Right lung (tissue), 5 donors: Measurements from ENCODE around the gene PMEL. TPM values are rescaled to one million over a fixed set of nuclear protein-coding genes. Genes with fewer than 3 reads are reported as not detected.
"Not testable (repeated sequence)": the region's sequence is repeated elsewhere in the genome, so short reads cannot be mapped to it uniquely, and the experiment has no call there.

Experiments
- DNase-seq, 2 donors: peaks; one replicate each; pipeline ENCODE4 v3.0.0-alpha.2; 2013
- polyA plus RNA-seq, 5 donors: library from polyadenylated mRNA; unstranded; fragments of 120-200 nt; gene quantifications; one replicate each; pipeline versions ENCODE4 v1.2.1 to v1.2.3, GENCODE V29; 2013; ENCODE audit warnings: inconsistent platforms in 1 of 5, low replicate concordance in 1 of 5; ENCODE audit not compliant: insufficient read length in 5 of 5, insufficient read depth in 1 of 5

Gene PMEL
- polyA plus RNA-seq, 5 donors, result 2.0 to 2.7 (median 2.4) TPM

DNA sequence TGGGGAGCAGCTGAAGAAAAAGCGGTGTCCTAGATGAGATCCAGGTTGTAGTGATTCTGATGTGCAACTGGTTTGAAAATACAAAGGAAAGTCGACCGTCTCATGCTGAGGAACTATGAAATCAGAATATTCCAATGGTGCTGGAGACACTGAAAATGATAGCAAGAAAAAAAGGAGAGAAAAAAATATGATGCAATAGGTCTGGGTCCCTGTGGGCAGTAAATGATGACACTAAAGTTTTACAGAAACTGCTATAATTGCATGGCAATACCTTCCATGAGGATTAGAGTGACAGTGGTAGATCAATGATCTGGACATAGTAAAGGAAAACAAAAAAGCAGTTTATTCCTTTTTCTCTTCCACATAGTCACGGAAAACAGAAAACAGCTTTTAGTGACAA is 40.5 kb downstream of the PMEL start:
- no peak for DNase-seq

DNA sequence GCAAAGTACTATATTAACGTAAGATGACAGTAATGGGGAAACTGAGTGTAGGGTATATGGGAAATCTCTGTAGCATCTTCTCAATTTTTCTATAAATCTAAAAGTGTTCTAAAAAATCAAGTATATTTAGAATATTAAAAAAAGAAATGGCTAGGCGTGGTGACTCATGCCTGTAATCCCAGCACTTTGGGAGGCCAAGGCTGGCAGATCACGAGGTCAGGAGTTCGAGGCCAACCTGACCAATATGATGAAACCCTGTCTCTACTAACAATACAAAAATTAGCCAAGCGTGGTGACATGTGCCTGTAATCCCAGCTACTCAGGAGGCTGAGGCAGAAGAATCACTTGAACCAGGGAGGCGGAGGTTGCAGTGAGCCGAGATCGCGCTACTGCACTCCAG is 42.2 kb downstream of the PMEL start:
- not testable (repeated sequence) for DNase-seq

DNA sequence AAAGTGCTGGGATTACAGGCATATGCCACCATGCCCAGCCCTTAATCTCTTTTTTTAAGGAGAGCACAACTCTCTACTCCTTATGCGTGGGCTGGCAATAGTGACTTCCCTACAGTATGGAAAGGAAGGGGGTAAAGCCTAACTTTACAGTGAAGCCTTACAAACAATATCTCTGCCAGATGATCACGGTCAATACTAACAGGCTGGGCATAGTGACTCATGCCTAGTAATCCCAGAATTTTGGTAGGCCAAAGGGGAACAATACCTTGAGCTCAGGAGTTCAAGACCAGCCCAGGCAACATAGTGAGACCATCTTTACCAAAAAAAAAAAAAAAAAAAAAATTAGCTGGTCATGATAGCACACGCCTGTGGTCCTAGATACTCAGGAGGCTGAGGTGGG is 43.7 kb downstream of the PMEL start:
- no peak for DNase-seq

DNA sequence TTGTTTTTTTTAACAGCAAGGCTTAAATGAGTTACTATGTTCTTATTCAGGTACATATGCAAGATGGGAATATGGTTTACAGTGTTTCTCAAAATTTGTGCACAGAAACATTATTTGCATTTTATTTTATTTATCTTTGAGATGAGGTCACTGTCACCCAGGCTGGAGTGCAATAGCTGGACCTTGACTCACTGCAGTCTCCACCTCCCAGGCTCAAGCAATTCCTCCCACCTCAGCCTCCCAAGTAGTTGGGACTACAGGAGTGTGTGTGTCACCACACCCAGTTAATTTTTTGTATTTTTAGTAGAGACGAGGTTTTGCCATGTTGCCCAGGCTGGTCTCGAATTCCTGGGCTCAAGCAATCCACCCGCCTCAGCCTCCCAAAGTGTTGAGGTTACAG is 46.8 kb downstream of the PMEL start:
- not testable (repeated sequence) for DNase-seq

DNA sequence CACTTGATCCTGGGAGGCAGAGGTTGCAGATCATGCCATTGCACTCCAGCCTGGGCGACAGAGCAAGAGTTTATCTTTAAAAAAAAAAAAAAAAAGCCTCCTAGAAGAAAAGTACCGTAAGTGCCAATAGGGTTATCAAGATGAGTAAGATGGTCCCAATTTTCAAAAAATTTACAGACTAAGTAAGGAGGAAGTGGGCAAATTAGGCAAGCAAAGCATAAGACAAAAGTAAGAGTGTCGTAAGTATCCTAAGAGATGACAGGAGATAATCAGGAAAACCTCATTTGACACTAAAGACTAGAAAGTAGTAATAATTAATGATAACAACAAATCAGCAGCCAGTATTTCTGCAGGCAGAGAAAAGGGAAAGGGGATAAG is 50.4 kb downstream of the PMEL start:
- DNase-seq, result no peak

DNA sequence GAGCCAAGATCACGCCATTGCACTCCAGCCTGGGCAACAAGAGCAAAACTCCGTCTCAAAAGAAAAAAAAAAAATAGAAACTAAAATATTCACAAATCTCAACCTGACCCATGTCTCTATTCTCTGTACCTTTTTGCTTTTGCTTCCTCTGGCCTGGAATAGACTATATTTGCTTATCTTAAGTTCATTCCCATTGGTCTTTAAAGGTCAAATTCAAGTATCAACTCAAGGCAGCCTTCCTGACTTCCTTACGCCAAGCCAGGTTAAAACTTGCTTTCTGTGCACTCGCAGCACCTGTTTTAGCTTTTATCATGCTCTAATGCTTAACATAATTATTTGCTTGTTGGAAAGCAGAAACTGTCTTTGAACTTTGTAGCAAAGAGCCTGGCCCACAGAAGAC is 52.9 kb downstream of the PMEL start:
- DNase-seq, result no peak

DNA sequence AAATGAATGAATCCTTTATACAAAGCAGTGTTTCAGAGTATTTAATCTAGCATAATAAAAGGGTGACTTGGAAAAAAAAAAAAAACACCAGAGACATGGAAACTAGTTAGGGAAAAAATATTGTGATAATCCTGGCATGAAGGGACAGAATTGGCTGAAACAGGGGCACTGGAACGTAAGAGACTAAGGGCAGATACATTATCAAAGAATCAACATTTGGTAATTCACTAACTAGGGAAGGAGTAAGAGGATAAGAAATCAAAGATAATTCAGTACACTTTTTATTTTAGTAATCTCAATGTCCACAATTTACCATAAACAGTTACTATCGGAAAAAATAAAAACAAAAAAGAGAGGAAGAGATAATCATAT is 56.3 kb downstream of the PMEL start:
- DNase-seq, result no peak

DNA sequence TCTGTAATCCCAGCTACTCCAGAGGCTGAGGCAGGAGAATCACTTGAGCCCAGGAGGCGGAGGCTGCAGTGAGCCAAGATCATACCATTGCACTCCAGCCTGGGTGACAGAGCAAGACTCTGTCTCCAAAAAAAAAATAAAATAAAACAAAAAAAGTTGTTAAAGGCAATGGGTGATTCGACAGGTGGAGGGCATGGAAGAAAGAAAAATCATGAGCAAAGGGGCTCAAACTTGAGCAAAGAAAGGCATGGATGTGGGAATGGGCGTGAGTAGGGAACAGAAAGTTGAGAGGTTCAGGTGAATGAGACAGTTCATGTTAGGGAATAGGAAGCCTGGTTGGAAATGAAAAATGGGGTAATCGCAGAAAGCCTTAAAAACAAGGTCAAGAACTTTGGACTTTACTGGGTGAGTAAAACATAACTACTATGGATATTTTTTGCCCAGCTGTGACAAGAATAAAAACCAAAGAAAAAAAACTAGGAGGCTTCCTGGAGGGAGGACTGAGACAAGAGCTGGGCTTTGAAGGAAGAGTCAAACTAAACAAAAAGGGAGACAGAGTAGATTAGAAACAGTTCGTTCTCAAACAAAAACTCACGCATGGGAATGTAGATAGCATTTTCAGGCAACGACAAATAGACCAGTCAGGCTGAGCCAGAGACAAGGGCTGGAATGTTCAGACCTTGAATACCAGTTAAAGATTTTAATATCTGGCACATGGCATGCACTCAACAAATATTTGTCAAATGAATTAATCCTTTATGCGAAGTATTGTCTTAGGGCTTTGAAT is 56.9 kb downstream of the PMEL start:
- no peak for DNase-seq

DNA sequence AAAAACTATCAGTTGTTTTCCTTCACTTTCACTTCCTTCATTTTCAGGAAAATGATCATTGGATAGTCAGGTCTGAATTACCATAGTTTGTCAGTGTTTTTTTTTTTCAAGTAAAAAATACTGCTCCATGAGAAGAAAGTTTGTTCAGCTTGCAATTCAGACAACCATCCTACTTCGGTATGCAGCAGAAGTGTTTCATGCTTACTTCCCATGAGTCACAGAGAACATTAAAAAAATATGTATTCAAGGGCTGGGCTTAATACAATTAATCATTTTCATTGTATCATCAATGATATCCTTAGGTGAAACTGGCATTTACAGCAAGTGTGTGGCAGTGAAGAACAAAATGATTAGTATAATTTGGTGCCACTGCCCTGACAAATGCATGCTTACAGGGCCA is 59.8 kb downstream of the PMEL start:
- no peak for DNase-seq

Other genes starting within 250 kb of the PMEL start
- 10 to 100 TPM; 73.1 to 89.0 (median 80.2) TPM for gene BLOC1S1, start 250.0 kb downstream of the PMEL start, polyA plus RNA-seq
- gene RDH5, start 245.6 kb downstream of the PMEL start, polyA plus RNA-seq, result 10 to 100 TPM in 3 of 5 donors, 1 to 10 TPM in 2; 8.7 to 15.0 (median 10.6) TPM
- 100 to 1,000 TPM; 547 to 835 (median 722) TPM for gene CD63, start 237.0 kb downstream of the PMEL start, polyA plus RNA-seq
- 10 to 100 TPM; 14.0 to 19.8 (median 17.4) TPM for gene GDF11, start 222.9 kb downstream of the PMEL start, polyA plus RNA-seq
- gene SARNP, start 148.3 kb downstream of the PMEL start, polyA plus RNA-seq, result 100 to 1,000 TPM; 110 to 148 (median 115) TPM
- 10 to 100 TPM; 20.3 to 26.3 (median 24.4) TPM for gene ORMDL2, start 148.0 kb downstream of the PMEL start, polyA plus RNA-seq
- 10 to 100 TPM; 31.8 to 40.9 (median 36.1) TPM for gene DNAJC14, start 136.5 kb downstream of the PMEL start, polyA plus RNA-seq
- 10 to 100 TPM in 4 of 5 donors, 1 to 10 TPM in 1; 9.3 to 12.1 (median 10.7) TPM for gene MMP19, start 123.1 kb downstream of the PMEL start, polyA plus RNA-seq
- 10 to 100 TPM; 30.1 to 39.5 (median 32.3) TPM for gene PYM1, start 38.1 kb downstream of the PMEL start, polyA plus RNA-seq
- gene DGKA, start 34.9 kb downstream of the PMEL start, polyA plus RNA-seq, result 10 to 100 TPM; 27.7 to 44.8 (median 39.6) TPM
- 10 to 100 TPM; 73.1 to 86.5 (median 78.1) TPM for gene CDK2, start 788 bp upstream of the PMEL start, polyA plus RNA-seq
- 100 to 1,000 TPM; 131 to 157 (median 146) TPM for gene RAB5B, start 8.0 kb upstream of the PMEL start, polyA plus RNA-seq
- gene SUOX, start 31.2 kb upstream of the PMEL start, polyA plus RNA-seq, result 10 to 100 TPM; 36.7 to 43.4 (median 42.8) TPM
- 10 to 100 TPM; 19.7 to 26.1 (median 23.1) TPM for gene IKZF4, start 55.0 kb upstream of the PMEL start, polyA plus RNA-seq
- 100 to 1,000 TPM; 102 to 691 (median 130) TPM for gene RPS26, start 75.9 kb upstream of the PMEL start, polyA plus RNA-seq
- gene ERBB3, start 114.1 kb upstream of the PMEL start, polyA plus RNA-seq, result 10 to 100 TPM; 71.3 to 97.1 (median 80.0) TPM
- gene PA2G4, start 138.5 kb upstream of the PMEL start, polyA plus RNA-seq, result 100 to 1,000 TPM; 118 to 168 (median 134) TPM
- 1,000 to 10,000 TPM; 6,129 to 8,482 (median 6,371) TPM for gene RPL41, start 150.6 kb upstream of the PMEL start, polyA plus RNA-seq
- gene ZC3H10, start 152.2 kb upstream of the PMEL start, polyA plus RNA-seq, result 1 to 10 TPM; 5.1 to 6.8 (median 6.2) TPM
- 10 to 100 TPM; 74.3 to 90.6 (median 81.1) TPM for gene ESYT1, start 162.2 kb upstream of the PMEL start, polyA plus RNA-seq
- 100 to 1,000 TPM; 162 to 215 (median 172) TPM for gene MYL6B, start 186.5 kb upstream of the PMEL start, polyA plus RNA-seq
- 1,000 to 10,000 TPM; 1,819 to 2,542 (median 2,207) TPM for gene MYL6, start 192.3 kb upstream of the PMEL start, polyA plus RNA-seq
- 100 to 1,000 TPM in 4 of 5 donors, 10 to 100 TPM in 1; 90.6 to 124 (median 119) TPM for gene SMARCC2, start 223.4 kb upstream of the PMEL start, polyA plus RNA-seq